Measurements from ENCODE around the gene CRMP1.

DNA sequence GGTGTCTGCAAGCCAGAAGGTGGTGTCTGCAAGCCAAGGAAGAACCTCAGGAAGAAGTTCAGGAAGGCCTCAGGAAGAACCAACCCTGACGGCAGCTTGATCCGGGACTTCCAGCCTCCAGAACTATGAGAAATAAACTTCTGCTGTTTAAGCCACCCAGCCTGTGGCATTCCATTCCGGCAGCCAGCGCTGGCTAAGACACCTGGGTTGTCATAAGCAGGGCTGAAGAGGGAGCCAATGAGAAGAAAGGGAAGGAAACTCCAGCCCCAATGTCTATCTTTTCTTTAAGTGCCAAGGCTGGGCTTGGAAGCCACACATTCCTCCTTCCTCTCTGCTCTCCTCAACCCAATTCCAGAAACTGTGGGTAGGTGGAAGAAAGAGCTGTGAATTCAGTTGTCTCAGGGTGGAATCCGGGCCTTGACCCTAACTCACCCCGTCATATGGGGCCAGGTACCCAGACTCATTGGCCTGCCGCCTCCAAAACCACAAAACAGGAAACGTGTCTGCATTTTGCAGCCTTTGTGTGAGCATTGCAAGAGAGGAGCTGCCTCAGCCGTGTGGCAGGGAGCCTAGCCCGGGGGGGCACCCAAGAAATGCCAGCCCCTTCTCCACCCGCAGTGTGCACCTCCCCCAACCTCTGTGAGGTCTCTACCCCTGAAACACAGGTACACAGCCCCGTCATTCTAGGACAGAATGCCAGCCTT lies 26.8 kb downstream of the CRMP1 start:
- TF ChIP-seq, protein P1, sequence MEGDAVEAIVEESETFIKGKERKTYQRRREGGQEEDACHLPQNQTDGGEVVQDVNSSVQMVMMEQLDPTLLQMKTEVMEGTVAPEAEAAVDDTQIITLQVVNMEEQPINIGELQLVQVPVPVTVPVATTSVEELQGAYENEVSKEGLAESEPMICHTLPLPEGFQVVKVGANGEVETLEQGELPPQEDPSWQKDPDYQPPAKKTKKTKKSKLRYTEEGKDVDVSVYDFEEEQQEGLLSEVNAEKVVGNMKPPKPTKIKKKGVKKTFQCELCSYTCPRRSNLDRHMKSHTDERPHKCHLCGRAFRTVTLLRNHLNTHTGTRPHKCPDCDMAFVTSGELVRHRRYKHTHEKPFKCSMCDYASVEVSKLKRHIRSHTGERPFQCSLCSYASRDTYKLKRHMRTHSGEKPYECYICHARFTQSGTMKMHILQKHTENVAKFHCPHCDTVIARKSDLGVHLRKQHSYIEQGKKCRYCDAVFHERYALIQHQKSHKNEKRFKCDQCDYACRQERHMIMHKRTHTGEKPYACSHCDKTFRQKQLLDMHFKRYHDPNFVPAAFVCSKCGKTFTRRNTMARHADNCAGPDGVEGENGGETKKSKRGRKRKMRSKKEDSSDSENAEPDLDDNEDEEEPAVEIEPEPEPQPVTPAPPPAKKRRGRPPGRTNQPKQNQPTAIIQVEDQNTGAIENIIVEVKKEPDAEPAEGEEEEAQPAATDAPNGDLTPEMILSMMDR (IDR thresholded peaks at IDR 0.05; ENCODE audit: extremely low read depth in 1 of 2, insufficient read depth in 1 of 2, low read depth in 1 of 2, low read length in 2 of 2), result no peak
- no peak for TF ChIP-seq POLR2A (IDR thresholded peaks at IDR 0.05; ENCODE audit: low read depth, low read length)
